Cortex of kidney (tissue), 1 donor: ENCODE data around the gene PPP2R2C.

Experiments used
- DNase-seq: peaks from one replicate; lab custom pipeline; 2025; lab: John Stamatoyannopoulos, UW

PPP2R2C gene

GRCh38 chr4:6345096-6345830 lies 127.2 kb downstream of the PPP2R2C start:
- no peak for DNase-seq

GRCh38 chr4:6343939-6344408 lies 128.4 kb downstream of the PPP2R2C start:
- DNase-seq, result no peak

DNA sequence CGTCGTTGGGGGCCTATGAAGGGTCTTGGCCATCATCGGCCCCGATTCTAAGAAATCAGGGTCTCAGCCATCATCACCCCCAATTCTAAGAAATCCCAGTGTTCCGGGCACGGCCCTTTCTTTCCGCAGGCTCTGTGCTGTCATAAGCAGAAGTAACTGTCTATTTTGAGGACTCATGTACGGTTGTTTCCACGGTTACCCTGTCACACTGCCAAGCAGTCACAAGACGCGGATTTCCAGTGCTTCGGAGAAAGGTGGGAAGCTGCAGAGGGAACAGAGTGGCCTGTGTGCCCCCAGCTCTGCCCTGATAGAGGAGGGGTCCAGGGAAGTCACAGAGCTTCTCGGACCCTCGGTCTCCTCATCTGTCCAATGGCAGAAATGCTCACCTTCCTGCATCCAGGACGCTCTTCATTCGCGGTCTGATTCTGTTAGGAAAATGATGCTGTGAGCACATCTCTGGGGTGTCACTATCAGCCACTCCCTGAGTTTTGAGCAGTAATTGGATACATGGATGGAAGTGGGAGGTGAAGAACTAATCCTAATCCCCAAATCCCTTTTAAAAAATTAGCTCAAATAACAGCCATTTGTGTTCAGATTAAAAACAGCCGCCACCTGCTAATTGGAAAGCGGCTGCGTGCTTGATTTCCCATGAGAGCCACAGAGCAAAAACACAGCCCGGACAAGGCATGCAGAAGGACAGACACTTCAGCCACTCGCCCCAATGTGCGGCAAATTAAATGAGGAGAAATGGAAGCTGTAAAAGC lies 129.7 kb downstream of the PPP2R2C start:
- no peak for DNase-seq

DNA sequence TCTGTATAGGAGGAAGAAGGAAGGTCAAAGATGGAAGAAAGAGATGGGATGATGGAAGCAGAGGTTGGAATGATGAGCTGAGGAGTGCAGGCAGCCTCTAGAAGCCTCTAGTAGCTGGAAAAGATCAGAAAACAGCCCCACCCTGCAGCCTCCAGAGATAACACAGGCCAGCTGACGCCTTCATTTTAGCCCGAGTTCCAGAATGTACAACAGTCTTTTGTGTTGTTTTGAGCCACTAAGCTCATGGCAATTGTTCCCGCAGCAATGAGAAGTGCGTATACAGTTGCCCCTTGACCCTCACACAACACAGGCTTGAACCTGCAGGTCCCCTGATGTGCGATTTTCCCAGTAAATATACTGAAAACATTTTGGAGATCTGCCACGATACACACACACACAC lies 130.7 kb downstream of the PPP2R2C start:
- DNase-seq, result no peak

DNA sequence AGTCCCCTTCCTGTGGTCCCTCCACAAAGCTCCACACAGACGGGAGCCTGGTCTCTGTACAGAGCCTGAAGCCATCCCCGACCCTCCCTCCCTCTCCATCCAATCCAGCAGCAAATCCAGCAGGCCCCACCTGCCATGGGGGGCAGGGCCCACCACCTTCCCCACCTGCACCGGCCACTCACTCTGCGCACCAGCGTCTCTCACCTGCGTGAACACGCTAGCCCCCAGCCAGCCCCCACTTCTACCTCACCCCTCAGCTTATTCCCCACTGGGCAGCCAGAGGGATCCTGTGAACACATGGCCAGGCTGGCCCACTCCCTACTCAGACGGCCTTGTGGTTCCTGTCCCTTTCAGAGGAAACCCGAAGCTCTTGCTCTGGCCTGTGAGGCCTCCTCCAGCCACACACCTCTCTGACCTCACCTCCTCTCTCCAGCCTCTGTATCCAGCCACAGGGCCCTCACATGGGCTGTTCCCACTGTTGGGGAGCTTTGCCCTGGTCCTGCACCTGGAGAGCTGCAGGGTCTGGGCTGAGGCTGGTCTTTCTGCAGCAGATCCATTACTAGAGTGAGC lies 131.9 kb downstream of the PPP2R2C start:
- no peak for DNase-seq

GRCh38 chr4:6339818-6340445 lies 132.5 kb downstream of the PPP2R2C start:
- DNase-seq, result no peak

DNA sequence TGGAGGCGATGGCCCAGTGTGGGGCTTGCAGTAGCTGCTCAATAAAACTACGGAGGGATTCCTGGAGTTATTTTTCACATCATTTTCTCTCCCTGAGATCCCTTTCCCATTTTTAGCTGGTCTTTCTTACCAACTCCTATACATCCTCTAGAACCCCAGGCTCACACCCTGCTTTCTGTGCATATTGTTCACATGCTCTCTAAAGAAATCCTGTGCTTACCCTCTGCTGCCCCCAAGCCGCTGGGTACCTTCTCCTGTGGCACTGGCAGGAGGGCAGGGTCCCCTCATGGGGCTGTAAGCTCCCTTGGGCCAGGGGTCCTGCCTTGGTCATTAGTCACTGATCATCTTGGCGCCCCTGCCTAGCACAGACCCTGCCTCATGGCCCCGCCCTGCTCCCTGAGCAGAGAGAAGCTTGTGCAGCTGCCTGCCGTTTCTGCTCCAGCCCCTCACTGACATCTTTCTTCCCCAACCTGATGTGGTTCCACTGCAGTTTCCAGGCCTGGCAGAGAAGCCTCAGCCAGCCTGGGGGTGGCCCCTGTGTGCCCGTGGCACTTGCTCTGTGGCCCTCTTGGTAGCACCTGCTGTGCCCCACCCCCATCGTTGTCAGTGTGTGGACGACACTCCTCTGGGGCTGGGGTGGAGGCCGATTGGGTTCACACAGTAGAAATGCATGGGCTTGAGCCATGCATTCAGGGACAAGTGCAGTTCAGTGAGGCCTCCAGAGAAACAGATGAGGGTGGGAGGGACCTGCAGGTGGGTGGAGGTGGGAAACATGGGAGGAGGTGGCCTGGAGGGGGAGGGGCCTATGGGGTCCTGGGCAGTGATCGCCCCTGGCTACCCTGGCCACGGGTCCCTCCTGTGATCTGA lies 133.2 kb downstream of the PPP2R2C start:
- DNase-seq, result no peak

GRCh38 chr4:6338175-6338950 lies 134.1 kb downstream of the PPP2R2C start:
- no peak for DNase-seq

- no peak for DNase-seq
Measured at GRCh38 chr4:6337331-6337935, 135.0 kb downstream of the PPP2R2C start.

GRCh38 chr4:6336166-6336565 lies 136.2 kb downstream of the PPP2R2C start:
- DNase-seq, result no peak

DNA sequence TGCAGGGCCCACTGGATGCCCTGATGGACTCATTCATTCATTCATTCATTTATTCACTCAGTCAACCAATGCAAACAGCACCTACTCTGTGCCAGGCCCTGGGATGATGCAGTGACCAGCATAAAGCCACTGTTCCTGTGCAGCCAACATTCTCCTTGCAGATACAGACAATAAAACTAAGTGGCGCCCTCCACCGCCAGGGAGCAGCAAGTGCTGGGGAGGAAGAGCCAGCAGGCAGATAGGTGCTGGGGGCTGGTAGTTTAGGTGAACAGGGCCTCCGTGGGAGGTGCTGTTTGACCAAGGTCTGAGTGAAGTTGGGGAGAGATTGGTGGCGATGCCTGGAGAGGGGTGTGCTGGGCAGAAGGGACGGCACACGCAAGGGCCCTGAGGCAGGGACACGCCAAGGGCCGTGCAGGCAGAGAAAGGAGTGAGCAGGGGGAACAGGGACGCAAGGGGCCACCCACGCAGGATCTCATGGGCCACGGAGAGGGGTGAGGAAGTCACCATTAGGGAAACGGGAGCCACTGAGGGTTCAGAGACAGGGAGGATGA lies 137.3 kb downstream of the PPP2R2C start:
- DNase-seq, result no peak

- DNase-seq, result no peak
Measured at GRCh38 chr4:6334203-6334887, 138.1 kb downstream of the PPP2R2C start.

GRCh38 chr4:6333301-6334202 lies 138.9 kb downstream of the PPP2R2C start:
- DNase-seq, result no peak

DNA sequence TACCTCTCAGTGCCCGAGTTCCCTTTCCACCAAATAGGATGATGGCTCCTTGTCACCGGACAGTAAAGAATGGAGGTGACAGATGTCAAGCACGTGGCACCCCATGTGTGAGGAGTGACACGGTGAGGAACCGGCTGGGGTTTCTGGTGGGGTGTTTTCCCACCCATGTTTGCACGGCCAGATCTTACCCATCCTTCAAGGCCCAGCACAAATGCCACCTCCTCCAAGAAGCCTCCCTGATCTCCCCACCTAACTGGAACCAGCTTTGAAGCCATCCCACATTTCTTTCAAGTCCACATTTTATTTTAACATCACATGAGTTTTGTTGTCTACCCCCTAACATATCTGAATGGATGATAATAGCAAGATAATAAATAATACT lies 139.8 kb downstream of the PPP2R2C start:
- no peak for DNase-seq

DNA sequence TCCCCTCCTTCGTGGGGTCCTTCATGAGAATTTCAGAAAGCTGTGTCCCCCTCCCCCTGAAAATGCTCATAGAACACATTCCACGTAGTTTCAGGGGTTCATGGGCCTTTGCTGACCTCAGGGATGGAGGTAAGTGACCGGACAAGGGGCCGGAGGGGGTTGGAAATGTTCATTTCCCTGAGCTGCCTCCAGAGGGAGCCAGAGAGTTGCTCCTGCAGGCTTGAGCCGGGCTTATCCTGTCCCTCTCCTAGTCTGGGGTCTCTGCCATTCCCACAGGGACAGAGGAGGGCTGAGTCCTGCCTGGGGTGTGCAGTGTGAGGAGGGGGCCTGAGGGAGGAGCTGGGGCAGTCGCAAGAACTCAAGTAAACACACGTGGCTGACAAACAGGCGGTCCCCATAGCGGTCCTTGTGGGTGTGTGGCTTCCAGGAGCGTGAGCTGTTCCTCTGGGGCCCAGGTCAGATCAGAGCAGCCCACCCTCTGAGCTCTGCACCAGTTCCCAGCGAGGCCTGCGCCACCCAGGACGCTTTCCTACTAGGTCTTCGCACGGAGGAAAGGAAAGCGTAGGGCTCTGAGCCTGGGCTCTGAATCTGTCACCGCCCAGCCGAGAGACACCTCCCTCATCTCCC lies 140.3 kb downstream of the PPP2R2C start:
- no peak for DNase-seq

DNA sequence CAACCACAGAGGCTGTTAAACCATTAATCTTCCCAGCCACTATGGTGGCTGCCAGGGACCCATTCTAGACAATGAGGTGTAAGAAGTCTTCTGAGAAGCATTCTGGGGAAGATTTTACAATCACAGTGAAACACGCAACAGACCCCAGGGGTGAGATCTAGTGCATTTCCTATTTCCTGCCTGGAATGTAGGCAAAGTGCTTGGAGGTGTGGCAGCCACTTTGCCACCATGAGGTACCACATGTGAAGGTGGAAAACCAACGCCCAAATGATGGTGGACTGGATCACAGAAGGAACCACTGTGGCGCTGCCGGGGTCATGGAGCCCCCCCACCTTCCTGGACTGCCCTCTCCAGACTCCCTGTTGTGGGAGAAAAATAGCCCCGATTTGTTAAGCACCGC lies 140.9 kb downstream of the PPP2R2C start:
- no peak for DNase-seq

DNA sequence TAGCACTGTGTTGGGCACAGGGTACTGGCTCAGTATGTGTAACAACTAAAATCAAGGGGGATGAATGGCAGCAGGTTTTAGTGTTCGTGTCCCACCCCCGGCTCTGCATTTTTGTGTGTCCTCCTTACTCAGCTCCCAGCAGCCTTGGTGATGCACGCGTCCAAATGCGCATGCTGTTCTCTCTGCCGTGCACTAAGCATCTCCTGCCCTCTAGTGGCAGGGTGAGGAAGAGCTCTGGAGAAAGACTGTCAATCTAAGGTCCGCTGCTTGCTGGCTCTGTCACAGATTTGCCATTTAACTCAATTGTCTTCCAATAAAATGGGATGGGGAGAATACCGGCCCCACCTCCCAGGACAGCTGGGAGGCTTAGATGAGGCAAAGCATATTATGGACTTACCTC lies 141.4 kb downstream of the PPP2R2C start:
- no peak for DNase-seq

DNA sequence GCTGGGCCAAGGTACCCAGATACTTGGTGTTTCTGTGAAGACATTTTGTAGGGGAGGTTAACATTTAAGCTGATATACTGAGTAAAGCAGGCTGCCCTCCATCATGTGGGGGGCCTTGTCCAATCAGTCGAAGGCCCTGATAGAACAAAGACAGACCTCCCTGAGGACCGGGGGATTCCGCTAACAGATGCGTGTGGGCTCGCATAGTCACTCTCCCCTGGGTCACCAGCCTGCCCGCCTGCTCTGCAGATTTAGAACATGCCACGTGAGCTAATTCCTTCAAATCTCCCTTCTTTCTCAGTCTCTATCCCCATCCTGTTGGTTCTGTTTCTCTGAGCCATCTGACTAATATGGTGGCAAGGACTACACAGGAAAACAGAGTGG lies 142.0 kb downstream of the PPP2R2C start:
- DNase-seq, result no peak
